Naive B cell (primary cell): ENCODE measurements around the gene STX1B. TPM values are rescaled to one million over a fixed set of nuclear protein-coding genes. Genes with fewer than 3 reads are reported as not detected.
A peak's percentile ranks its signal among the peaks of the same experiment; 100 is the strongest.
"Not testable (repeated sequence)": the region's sequence is repeated elsewhere in the genome, so short reads cannot be mapped to it uniquely, and the experiment has no call there.

Experiments
- ATAC-seq, 2 donors: fragments of 150-1000 bp; cut with Tn5 transposase; 2 replicates each; pipeline ENCODE4 v1.10.0; 2021; ENCODE audit warnings: low read depth in 2 of 2, mild to moderate bottlenecking in 2 of 2, moderate library complexity in 2 of 2
- DNase-seq: peaks from one replicate; pipeline ENCODE4 v3.0.0; 2022
- H3K27ac Mint-ChIP-seq, 6 donors: one replicate each; pipeline ENCODE4 v1.8.0; 2020 to 2022; ENCODE audit warnings: mild to moderate bottlenecking in 6 of 6, mixed read lengths in 6 of 6, moderate library complexity in 5 of 6, inconsistent platforms in 2 of 6
- H3K27me3 Mint-ChIP-seq, 3 donors: one replicate each; pipeline ENCODE4 v1.8.0; 2021 to 2022; ENCODE audit warnings: mixed read lengths in 3 of 3, mild to moderate bottlenecking in 1 of 3
- H3K36me3 Mint-ChIP-seq, 2 donors: one replicate each; pipeline ENCODE4 v1.8.0; 2020 to 2022; ENCODE audit warnings: mixed read lengths in 2 of 2, inconsistent platforms in 1 of 2, mild to moderate bottlenecking in 1 of 2
- H3K4me1 Mint-ChIP-seq, 3 donors: one replicate each; pipeline ENCODE4 v1.8.0; 2020 to 2022; ENCODE audit warnings: mixed read lengths in 3 of 3, inconsistent platforms in 1 of 3, mild to moderate bottlenecking in 1 of 3, moderate library complexity in 1 of 3
- H3K4me3 Mint-ChIP-seq, 8 donors: one replicate each; pipeline ENCODE4 v1.8.0; 2020 to 2022; ENCODE audit warnings: mild to moderate bottlenecking in 8 of 8, mixed read lengths in 8 of 8, moderate library complexity in 8 of 8, inconsistent platforms in 2 of 8
- H3K9me3 Mint-ChIP-seq, 7 donors: one replicate each; pipeline ENCODE4 v1.8.0; 2020 to 2022; ENCODE audit warnings: mixed read lengths in 7 of 7, mild to moderate bottlenecking in 5 of 7, inconsistent platforms in 2 of 7, moderate library complexity in 1 of 7
- polyA plus RNA-seq, 6 donors: library from polyadenylated mRNA; unstranded; fragments of 300-500 nt; fragmentation: Illumina TruSeq; gene quantifications; one replicate each; pipeline ENCODE4 v1.2.3, GENCODE V29; 2021; ENCODE audit warnings: low read depth in 6 of 6

STX1B gene
- polyA plus RNA-seq, 6 donors from 2014 or later: not detected

DNA sequence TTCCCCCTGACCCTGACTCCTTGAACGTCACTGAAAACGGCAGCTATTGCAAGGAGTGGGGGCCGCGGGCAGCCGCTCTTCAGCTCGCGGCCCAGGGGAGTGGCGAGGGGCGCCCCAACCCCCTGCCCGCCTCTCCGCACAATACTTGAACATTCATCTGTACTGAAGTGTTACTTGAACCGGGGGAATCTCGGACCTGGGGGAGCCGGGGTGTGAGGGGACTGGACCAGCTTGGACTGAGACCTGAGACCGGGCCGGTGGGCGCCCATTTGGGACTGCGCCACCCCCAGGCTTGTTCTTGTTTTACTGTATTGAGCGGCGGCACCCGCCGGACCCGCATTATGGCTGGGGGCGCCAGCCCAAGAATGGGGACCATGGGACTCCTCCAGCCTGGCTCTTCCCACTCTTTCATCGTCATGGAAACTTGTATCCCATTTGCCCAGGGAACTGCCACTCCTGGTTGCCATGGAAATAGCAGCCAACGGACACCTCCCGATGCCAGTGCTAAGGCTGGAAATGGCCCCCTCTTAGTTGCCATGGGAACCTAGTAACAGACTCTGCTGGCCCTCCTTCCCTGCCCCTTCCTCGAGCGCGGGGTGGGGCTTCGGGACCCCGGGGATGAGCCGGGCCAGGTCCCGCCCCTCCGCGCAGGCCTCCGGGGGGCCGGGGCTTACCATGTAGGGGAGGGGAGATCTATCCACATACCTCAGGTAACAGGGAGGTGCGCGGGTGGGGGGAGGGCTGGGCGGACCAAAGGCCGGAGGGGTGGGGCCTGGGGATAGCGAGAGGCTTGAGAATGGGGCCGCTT, 62.4 kb downstream of the STX1B start:
- peak; percentile 11 to 13 for ATAC-seq
- peak overlapping the region in 3 of 6 donors; percentile 70 to 96 (median 86) for H3K27ac Mint-ChIP-seq
- DNase-seq: no peak
- H3K4me1 Mint-ChIP-seq: peaks cover 21 to 30% (median 25%) of the 10 kb centered on the region in 3 donors
- H3K27me3 Mint-ChIP-seq: no peaks in the 10 kb centered on the region
- peaks cover 0 to 10% of the 10 kb centered on the region in 2 donors for H3K36me3 Mint-ChIP-seq
- peak overlapping the region; percentile 32 to 99 (median 93) for H3K4me3 Mint-ChIP-seq
- no peaks in the 10 kb centered on the region for H3K9me3 Mint-ChIP-seq

DNA sequence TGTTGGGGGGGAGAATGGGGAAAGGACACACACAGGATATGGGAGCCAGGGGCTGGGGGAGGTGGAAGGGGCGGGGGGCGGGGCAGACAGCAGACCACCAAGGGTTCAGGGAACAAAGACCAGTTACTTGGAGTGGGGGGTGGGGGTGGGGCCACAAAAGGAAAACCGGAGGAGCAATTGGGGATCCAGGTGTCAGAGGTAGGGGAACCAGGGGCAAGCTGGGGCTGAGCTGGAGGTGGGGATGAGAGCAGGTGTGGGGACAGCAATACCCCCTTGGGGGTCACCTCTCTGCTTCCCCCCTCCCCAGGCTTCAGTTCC, 62.9 kb downstream of the STX1B start:
- Mint-ChIP-seq H3K27ac (peak overlapping the region in 1 of 6 donors; percentile 71), H3K9me3 (no peaks in the 10 kb centered on the region), H3K36me3 (peaks cover 0 to 10% of the 10 kb centered on the region in 2 donors), H3K4me1 (peaks cover 24 to 34% (median 25%) of the 10 kb centered on the region in 3 donors), H3K27me3 (no peaks in the 10 kb centered on the region), H3K4me3 (peak overlapping the region in 2 of 8 donors; percentile 31 to 43)
- ATAC-seq: no peak
- no peak for DNase-seq

DNA sequence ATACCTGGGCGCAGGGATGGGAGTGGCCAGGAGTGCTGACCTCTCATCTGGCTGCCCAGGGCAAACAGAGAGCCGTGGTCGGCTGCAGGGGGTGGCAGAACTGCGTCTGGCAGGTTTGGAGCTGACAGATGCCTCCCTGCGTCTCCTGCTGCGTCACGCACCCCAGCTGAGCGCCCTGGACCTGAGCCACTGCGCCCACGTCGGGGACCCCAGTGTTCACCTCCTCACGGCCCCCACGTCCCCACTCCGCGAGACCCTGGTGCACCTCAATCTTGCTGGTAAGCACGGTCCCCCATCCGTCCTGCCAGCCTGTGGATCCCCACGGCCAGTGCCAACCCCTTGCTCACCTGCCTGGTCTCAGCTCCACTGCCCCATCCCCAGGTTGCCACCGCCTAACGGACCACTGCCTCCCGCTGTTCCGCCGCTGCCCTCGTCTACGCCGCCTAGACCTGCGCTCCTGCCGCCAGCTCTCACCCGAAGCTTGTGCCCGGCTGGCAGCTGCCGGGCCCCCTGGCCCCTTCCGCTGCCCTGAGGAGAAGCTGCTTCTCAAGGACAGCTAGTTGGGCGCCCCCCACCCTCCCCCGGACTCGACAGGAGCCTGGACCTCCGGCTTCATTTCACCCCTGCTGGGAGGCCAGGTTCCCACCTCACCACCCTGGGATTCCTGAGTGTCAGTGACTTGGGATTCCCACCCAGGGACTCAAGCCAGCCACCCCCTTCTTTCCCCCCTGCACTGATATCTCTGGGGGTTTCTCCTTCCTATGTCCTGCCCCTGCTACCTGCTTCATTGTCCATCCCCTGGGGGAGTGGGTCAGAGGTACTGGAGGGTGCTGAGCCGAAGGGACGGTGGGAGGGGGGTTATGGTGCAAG, 63.5 kb downstream of the STX1B start:
- no peaks in the 10 kb centered on the region for H3K27me3 Mint-ChIP-seq
- H3K4me1 Mint-ChIP-seq: peaks cover 27 to 40% (median 28%) of the 10 kb centered on the region in 3 donors
- DNase-seq (no peak), ATAC-seq (no peak)
- peak overlapping the region in 3 of 6 donors; percentile 47 to 71 (median 51) for H3K27ac Mint-ChIP-seq
- peak overlapping the region in 7 of 8 donors; percentile 28 to 70 (median 51) for H3K4me3 Mint-ChIP-seq
- H3K36me3 Mint-ChIP-seq: peaks cover 0 to 10% of the 10 kb centered on the region in 2 donors
- no peaks in the 10 kb centered on the region for H3K9me3 Mint-ChIP-seq

DNA sequence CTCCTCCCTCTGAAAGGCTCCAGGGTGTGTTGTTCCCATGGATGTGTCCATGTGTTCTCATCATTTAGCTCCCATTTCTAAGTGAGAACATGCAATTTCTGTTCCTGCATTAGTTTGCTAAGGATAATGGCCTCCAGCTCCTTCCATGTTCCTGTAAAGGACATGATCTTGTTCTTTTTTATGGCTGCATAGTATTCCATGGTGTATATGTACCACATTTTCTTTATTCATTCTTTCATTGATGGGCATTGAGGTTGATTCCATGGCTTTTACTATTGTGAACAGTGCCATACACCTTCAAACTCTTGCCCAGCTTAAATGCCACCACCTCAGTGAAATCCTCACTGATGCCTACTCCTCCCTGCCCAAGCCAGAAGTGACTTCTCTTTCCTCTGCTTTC, 66.1 kb downstream of the STX1B start:
- H3K4me3 Mint-ChIP-seq: no peak overlapping the region
- peaks cover 0 to 10% of the 10 kb centered on the region in 2 donors for H3K36me3 Mint-ChIP-seq
- peaks cover 12 to 25% (median 18%) of the 10 kb centered on the region in 3 donors for H3K4me1 Mint-ChIP-seq
- H3K27ac Mint-ChIP-seq: peak overlapping the region in 1 of 6 donors; percentile 54
- no peaks in the 10 kb centered on the region for H3K9me3 Mint-ChIP-seq
- ATAC-seq: no peak
- no peak for DNase-seq
- no peaks in the 10 kb centered on the region for H3K27me3 Mint-ChIP-seq

DNA sequence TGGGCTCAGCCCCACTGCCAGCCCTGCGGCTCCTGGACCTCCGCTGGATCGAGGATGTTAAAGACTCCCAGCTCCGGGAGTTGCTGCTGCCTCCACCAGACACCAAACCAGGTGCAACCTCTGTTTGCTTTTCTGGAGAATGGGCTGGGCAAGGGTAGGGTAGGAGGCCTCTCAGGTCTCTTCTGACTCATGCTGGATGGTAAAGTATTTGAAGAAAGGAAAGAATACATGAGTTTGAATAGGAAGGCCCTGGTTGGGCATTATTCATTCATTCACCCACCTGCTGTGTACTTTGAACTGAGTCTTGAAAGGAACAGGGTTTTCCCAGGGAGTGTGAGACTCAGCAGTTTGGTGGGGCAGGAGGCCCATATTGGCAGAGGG, 68.0 kb downstream of the STX1B start:
- no peak overlapping the region for H3K27ac Mint-ChIP-seq
- no peaks in the 10 kb centered on the region for H3K9me3 Mint-ChIP-seq
- DNase-seq: no peak
- H3K4me3 Mint-ChIP-seq: peak overlapping the region in 3 of 8 donors; percentile 19 to 47 (median 37)
- ATAC-seq: no peak
- peaks cover 0 to 10% of the 10 kb centered on the region in 2 donors for H3K36me3 Mint-ChIP-seq
- peaks cover 17 to 28% (median 21%) of the 10 kb centered on the region in 3 donors for H3K4me1 Mint-ChIP-seq
- H3K27me3 Mint-ChIP-seq: no peaks in the 10 kb centered on the region

DNA sequence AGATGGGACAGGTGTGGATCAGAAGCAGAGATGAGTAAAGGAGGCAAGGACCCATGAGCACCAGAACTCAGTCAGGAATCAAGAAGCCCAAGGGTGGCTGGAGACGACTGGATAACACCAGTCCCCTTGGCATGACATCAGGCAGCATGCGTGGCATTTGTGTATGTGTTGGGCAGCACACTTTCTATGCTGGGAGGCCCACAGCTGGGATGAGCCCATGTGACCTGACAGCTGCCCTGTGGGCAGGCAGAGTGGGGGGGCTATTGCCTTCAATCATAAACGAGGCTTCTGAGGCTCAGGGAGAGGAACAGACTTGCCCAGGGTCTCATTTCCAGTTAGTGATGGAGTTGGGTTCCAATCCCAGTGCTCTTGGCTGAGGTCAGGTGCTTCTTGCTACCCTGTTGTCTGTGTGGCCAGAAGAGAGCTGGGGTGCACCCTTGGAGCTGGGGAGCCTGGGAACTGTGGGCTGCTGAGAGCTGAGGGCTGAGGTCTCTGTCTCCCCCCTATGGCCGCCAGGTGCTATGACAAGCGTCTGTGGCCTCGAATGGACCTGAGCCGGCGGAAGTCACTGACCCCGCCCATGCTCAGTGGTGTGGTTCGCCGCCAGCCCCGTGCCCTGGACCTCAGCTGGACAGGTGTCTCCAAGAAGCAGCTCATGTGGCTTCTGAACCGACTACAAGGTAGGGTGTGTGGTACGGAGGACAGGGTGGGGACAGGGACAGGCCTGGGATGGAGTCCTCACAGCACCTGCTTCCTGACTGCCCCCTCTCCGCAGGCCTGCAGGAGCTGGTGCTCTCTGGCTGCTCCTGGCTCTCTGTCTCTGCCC, 68.6 kb downstream of the STX1B start:
- peaks cover 0 to 10% of the 10 kb centered on the region in 2 donors for H3K36me3 Mint-ChIP-seq
- no peaks in the 10 kb centered on the region for H3K9me3 Mint-ChIP-seq
- ATAC-seq (peak; percentile 93 to 96), DNase-seq (peak; percentile 64)
- peak overlapping the region in 2 of 6 donors; percentile 56 to 78 for H3K27ac Mint-ChIP-seq
- H3K27me3 Mint-ChIP-seq: no peaks in the 10 kb centered on the region
- peak overlapping the region in 5 of 8 donors; percentile 29 to 63 (median 38) for H3K4me3 Mint-ChIP-seq
- peaks cover 21 to 33% (median 25%) of the 10 kb centered on the region in 3 donors for H3K4me1 Mint-ChIP-seq

DNA sequence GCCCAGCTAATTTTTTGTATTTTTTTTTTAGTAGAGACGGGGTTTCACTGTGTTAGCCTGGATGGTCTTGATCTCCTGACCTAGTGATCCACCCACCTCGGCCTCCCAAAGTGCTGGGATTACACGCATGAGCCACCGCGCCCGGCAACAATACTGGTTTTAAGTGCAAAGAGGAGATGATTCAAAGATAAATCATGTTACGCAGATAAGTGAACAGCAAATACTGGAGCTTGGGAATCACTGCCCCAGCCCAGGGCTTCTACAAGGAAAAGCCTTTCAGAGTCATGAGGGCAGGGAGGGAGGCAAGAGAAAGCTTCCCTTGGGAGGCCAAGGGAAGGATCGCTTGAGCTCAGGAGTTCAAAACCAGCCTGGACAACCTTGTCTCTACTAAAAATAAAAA, 70.9 kb downstream of the STX1B start:
- ATAC-seq, H3K4me3 Mint-ChIP-seq, H3K9me3 Mint-ChIP-seq, DNase-seq, H3K36me3 Mint-ChIP-seq, H3K27me3 Mint-ChIP-seq: not testable (repeated sequence)
- peaks cover 28 to 30% (median 30%) of the 10 kb centered on the region in 3 donors for H3K4me1 Mint-ChIP-seq
- peak overlapping the region in 1 of 6 donors; percentile 53 for H3K27ac Mint-ChIP-seq

Other genes with a start within 250 kb of the STX1B start
- under 1 TPM; 0.16 to 0.88 (median 0.62) TPM for gene CFAP119, start 248.6 kb downstream of the STX1B start, polyA plus RNA-seq
- gene RNF40, start 248.3 kb downstream of the STX1B start, polyA plus RNA-seq: 10 to 100 TPM; 15.0 to 51.6 (median 28.8) TPM
- gene ZNF629, start 223.4 kb downstream of the STX1B start, polyA plus RNA-seq: 1 to 10 TPM in 1 of 6 donors, under 1 TPM in 4, not detected in 1; 0.23 to 1.4 (median 0.45) TPM
- 10 to 100 TPM; 29.4 to 40.3 (median 33.1) TPM for gene BCL7C, start 116.6 kb downstream of the STX1B start, polyA plus RNA-seq
- under 1 TPM in 3 of 6 donors, not detected in 3; 0.40 to 0.67 (median 0.47) TPM for gene CTF1, start 114.0 kb downstream of the STX1B start, polyA plus RNA-seq
- gene FBXL19, start 87.1 kb downstream of the STX1B start, polyA plus RNA-seq: under 1 TPM in 4 of 6 donors, not detected in 2; 0.21 to 0.48 (median 0.27) TPM
- gene ORAI3, start 61.6 kb downstream of the STX1B start, polyA plus RNA-seq: 10 to 100 TPM; 65.8 to 83.4 (median 78.3) TPM
- gene SETD1A, start 52.9 kb downstream of the STX1B start, polyA plus RNA-seq: 1 to 10 TPM in 2 of 6 donors, under 1 TPM in 3, not detected in 1; 0.69 to 2.8 (median 0.85) TPM
- gene HSD3B7, start 25.4 kb downstream of the STX1B start, polyA plus RNA-seq: not detected
- gene STX4, start 22.9 kb upstream of the STX1B start, polyA plus RNA-seq: 10 to 100 TPM; 17.4 to 37.1 (median 28.6) TPM
- gene ZNF668, start 63.6 kb upstream of the STX1B start, polyA plus RNA-seq: 1 to 10 TPM; 3.8 to 7.5 (median 5.9) TPM
- 10 to 100 TPM in 1 of 6 donors, 1 to 10 TPM in 5; 3.6 to 13.5 (median 6.1) TPM for gene ZNF646, start 63.8 kb upstream of the STX1B start, polyA plus RNA-seq
- gene PRSS53, start 78.3 kb upstream of the STX1B start, polyA plus RNA-seq: under 1 TPM in 4 of 6 donors, not detected in 2; 0.19 to 0.77 (median 0.50) TPM
- gene VKORC1, start 84.2 kb upstream of the STX1B start, polyA plus RNA-seq: 10 to 100 TPM; 61.9 to 77.4 (median 66.6) TPM
- gene BCKDK, start 97.7 kb upstream of the STX1B start, polyA plus RNA-seq: 10 to 100 TPM; 23.1 to 41.2 (median 27.3) TPM
- gene KAT8, start 107.0 kb upstream of the STX1B start, polyA plus RNA-seq: 10 to 100 TPM; 39.0 to 68.1 (median 51.6) TPM
- under 1 TPM in 1 of 6 donors, not detected in 5; 0.40 TPM for gene PRSS8, start 125.1 kb upstream of the STX1B start, polyA plus RNA-seq
- gene PRSS36, start 139.4 kb upstream of the STX1B start, polyA plus RNA-seq: under 1 TPM in 4 of 6 donors, not detected in 2; 0.40 to 0.85 (median 0.64) TPM
- gene FUS, start 169.5 kb upstream of the STX1B start, polyA plus RNA-seq: 100 to 1,000 TPM in 5 of 6 donors, 10 to 100 TPM in 1; 79.0 to 177 (median 145) TPM
- 10 to 100 TPM; 48.8 to 79.2 (median 68.8) TPM for gene PYCARD, start 192.1 kb upstream of the STX1B start, polyA plus RNA-seq
- not detected for gene TRIM72, start 203.5 kb upstream of the STX1B start, polyA plus RNA-seq
- gene PYDC1, start 206.5 kb upstream of the STX1B start, polyA plus RNA-seq: not detected
- 1 to 10 TPM in 4 of 6 donors, under 1 TPM in 2; 0.27 to 4.4 (median 1.6) TPM for gene ITGAM, start 249.3 kb upstream of the STX1B start, polyA plus RNA-seq